Smooth muscle cell (in vitro differentiated cells): Measurements from ENCODE around the gene ARHGAP26. TPM values are rescaled to one million over a fixed set of nuclear protein-coding genes. Genes with fewer than 3 reads are reported as not detected.

Experiments used
- DNase-seq: peaks from one replicate; lab custom pipeline; 2025; ENCODE audit not compliant: unreplicated experiment; lab: John Stamatoyannopoulos, UW
- H2AFZ ChIP-seq: fragments of 200-600 bp; sonication (generic); 2 replicates; pipeline ENCODE4 v1.6.0; 2016; ENCODE audit warnings: antibody characterized with exemption, low read depth, mild to moderate bottlenecking
- H3F3A ChIP-seq: fragments of 200-600 bp; sonication (generic); 2 replicates; pipeline ENCODE4 v1.6.0; 2017; ENCODE audit warnings: antibody characterized with exemption, low read depth
- H3K27ac ChIP-seq: fragments of 200-600 bp; sonication (generic); 2 replicates; pipeline ENCODE4 v1.5.1; 2016; ENCODE audit warnings: low read depth, mild to moderate bottlenecking
- H3K27me3 ChIP-seq: fragments of 200-600 bp; sonication (generic); 2 replicates; pipeline ENCODE4 v1.6.1; 2016; ENCODE audit warnings: low read depth, mild to moderate bottlenecking
- H3K36me3 ChIP-seq: fragments of 200-600 bp; sonication (generic); 2 replicates; pipeline ENCODE4 v1.5.1; 2016; ENCODE audit warnings: low read depth
- H3K4me1 ChIP-seq: fragments of 200-600 bp; sonication (generic); 2 replicates; pipeline ENCODE4 v1.5.1; 2016; ENCODE audit warnings: low read depth
- H3K4me2 ChIP-seq: fragments of 200-600 bp; sonication (generic); 2 replicates; pipeline ENCODE4 v1.6.0; 2016; ENCODE audit warnings: mild to moderate bottlenecking
- H3K4me3 ChIP-seq: fragments of 200-600 bp; sonication (generic); 2 replicates; pipeline ENCODE4 v1.5.1; 2016; ENCODE audit warnings: mild to moderate bottlenecking
- H3K79me2 ChIP-seq: fragments of 200-600 bp; sonication (generic); 2 replicates; pipeline ENCODE4 v1.6.0; 2016; ENCODE audit warnings: low read depth, mild to moderate bottlenecking
- H3K9ac ChIP-seq: fragments of 200-600 bp; sonication (generic); 2 replicates; pipeline ENCODE4 v1.6.0; 2016; ENCODE audit warnings: low read depth
- H3K9me3 ChIP-seq: fragments of 200-600 bp; sonication (generic); replicated peaks from 2 replicates; pipeline ENCODE4 v1.5.1; 2016; ENCODE audit warnings: low read depth
- H4K20me1 ChIP-seq: fragments of 200-600 bp; sonication (generic); 2 replicates; pipeline ENCODE4 v1.6.0; 2016; ENCODE audit warnings: low read depth
- WGBS: methylation state at CpG from one replicate; pipeline ENCODE4 v1.1.7; 2016; ENCODE audit warnings: low lambda C conversion rate; 5-methylcytosine and 5-hydroxymethylcytosine counted together
- polyA plus RNA-seq: library from polyadenylated mRNA; unstranded; fragments of >200 nt; fragmentation: Nextera tagmentation; extraction: Ambion mirVana; gene quantifications from 2 replicates; pipeline ENCODE4 v1.2.1, GENCODE V29; 2016
- total RNA-seq: library from RNA; depleted of rRNA; stranded (reverse); fragments of >200 nt; gene quantifications from 2 replicates; pipeline ENCODE4 v1.2.3, GENCODE V29; 2014
- TF ChIP-seq, protein P1 (sequence below): fragments of 200-600 bp; sonication (generic); IDR thresholded peaks from 2 replicates; pipeline ENCODE4 v1.5.1; 2017; ENCODE audit warnings: borderline replicate concordance, mild to moderate bottlenecking, antibody characterized with exemption; ENCODE audit not compliant: insufficient read depth, poor library complexity, severe bottlenecking

Gene ARHGAP26
- total and polyA plus RNA-seq, 2 experiments from 2014 or later, result 2.2 to 5.1 TPM

DNA sequence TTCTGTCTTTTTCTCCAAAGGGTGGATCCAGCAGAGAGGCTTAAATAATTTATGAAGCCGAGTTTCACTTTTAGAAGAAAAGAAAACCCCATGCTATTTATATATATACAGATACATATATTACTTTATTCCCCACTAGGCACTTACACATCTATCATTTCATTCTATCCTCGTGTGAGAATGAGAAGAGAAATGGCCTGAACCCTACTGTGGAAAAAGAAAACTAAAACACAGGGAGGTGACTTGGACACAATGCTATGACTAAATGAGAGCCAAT is 438.1 kb downstream of the ARHGAP26 start:
- DNase-seq, result no peak
- no peaks in the 10 kb centered on the region for H3K36me3 ChIP-seq
- H3K4me2 ChIP-seq, result peak overlapping the region; percentile 22
- H3K79me2 ChIP-seq, result no peaks in the 10 kb centered on the region
- H3K4me3 ChIP-seq, result no peak overlapping the region
- H3K27ac ChIP-seq, result no peak overlapping the region
- H3K4me1 ChIP-seq, result no peaks in the 10 kb centered on the region
- H3K9ac ChIP-seq, result no peak overlapping the region
- 93% methylated on average over 2 of the region's 2 CpGs for WGBS
- H3K27me3 ChIP-seq, result no peaks in the 10 kb centered on the region
- no peak overlapping the region for H2AFZ ChIP-seq
- TF ChIP-seq, protein P1, sequence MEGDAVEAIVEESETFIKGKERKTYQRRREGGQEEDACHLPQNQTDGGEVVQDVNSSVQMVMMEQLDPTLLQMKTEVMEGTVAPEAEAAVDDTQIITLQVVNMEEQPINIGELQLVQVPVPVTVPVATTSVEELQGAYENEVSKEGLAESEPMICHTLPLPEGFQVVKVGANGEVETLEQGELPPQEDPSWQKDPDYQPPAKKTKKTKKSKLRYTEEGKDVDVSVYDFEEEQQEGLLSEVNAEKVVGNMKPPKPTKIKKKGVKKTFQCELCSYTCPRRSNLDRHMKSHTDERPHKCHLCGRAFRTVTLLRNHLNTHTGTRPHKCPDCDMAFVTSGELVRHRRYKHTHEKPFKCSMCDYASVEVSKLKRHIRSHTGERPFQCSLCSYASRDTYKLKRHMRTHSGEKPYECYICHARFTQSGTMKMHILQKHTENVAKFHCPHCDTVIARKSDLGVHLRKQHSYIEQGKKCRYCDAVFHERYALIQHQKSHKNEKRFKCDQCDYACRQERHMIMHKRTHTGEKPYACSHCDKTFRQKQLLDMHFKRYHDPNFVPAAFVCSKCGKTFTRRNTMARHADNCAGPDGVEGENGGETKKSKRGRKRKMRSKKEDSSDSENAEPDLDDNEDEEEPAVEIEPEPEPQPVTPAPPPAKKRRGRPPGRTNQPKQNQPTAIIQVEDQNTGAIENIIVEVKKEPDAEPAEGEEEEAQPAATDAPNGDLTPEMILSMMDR, result no peak
- no peaks in the 10 kb centered on the region for H3K9me3 ChIP-seq
- H3F3A ChIP-seq, result no peaks in the 10 kb centered on the region
- H4K20me1 ChIP-seq, result no peaks in the 10 kb centered on the region

DNA sequence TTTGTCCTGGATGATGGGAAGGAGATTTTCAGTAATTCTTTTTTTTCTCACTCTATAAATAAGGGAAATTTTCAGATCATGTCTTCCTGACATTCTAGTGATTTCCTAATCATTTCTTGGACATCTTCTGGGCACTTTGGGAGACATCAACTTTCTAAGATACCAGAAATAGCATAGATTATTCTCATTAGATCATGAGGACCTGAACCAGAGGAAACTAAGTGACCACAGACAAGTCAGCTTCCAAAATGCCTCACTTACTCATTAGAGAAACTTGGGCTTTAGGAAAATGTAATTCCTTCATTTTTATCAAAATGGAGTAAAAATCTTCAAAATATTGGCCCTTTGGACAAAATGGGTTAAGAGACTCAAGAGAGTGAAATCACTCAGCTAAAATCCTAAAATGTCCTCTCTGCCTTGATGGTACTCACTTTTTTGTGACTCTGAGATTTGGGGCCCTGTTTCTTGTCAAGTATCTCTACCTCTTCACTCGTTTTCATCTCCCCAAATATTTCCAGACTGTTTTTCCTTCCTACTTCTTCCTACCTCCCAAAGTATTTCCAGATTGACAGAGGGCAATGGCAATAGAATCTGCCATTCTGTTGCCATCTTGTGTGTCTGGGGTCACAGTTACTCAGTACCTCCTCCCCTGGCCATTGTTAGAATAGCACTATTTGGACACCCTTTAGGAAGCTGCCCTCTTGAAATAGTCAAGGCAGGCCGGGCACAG is 438.8 kb downstream of the ARHGAP26 start:
- Histone ChIP-seq H3K4me2 (no peak overlapping the region), H3K27me3 (no peaks in the 10 kb centered on the region), H3K9ac (no peak overlapping the region), H3K27ac (no peak overlapping the region), H3F3A (peaks cover under 1% of the 10 kb centered on the region), H3K4me3 (no peak overlapping the region), H3K9me3 (no peaks in the 10 kb centered on the region), H2AFZ (no peak overlapping the region), H3K79me2 (no peaks in the 10 kb centered on the region), H3K4me1 (peaks cover 4% of the 10 kb centered on the region), H4K20me1 (no peaks in the 10 kb centered on the region), H3K36me3 (no peaks in the 10 kb centered on the region)
- DNase-seq, result no peak
- 92% methylated on average over 2 of the region's 2 CpGs for WGBS
- TF ChIP-seq, protein P1, result peak; percentile 16

DNA sequence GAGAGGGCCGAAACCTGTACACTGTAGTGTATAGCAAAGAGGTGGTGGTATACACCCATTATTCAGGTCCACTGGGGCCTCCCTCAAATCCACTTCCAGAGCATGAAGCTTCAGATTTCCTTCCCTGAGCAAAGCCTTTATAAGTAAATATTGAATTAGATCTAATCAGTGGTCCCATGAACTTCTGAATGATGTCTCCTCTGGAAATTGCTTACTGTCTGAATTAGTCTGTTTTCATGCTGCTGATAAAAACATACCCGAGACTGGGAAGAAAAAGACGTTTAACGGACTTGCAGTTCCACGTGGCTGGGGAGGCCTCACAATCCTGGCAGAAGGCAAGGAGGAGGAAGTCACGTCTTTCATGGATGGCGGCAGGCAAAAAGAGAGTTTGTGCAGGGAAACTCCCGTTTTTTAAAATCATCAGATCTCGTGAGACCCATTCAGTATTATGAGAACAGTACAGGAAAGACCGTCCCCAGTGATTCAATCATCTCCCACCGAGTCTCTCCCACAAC is 439.8 kb downstream of the ARHGAP26 start:
- H3K27me3 ChIP-seq, result no peaks in the 10 kb centered on the region
- peaks cover 6% of the 10 kb centered on the region for H3F3A ChIP-seq
- no peak overlapping the region for H3K4me3 ChIP-seq
- H3K27ac ChIP-seq, result no peak overlapping the region
- no peak overlapping the region for H3K9ac ChIP-seq
- WGBS, result 80% methylated on average over 11 of the region's 11 CpGs
- no peaks in the 10 kb centered on the region for H4K20me1 ChIP-seq
- no peaks in the 10 kb centered on the region for H3K36me3 ChIP-seq
- no peak for DNase-seq
- H3K79me2 ChIP-seq, result no peaks in the 10 kb centered on the region
- H3K4me2 ChIP-seq, result no peak overlapping the region
- H2AFZ ChIP-seq, result no peak overlapping the region
- H3K9me3 ChIP-seq, result no peaks in the 10 kb centered on the region
- H3K4me1 ChIP-seq, result peaks cover 14% of the 10 kb centered on the region
- TF ChIP-seq, protein P1, result no peak

DNA sequence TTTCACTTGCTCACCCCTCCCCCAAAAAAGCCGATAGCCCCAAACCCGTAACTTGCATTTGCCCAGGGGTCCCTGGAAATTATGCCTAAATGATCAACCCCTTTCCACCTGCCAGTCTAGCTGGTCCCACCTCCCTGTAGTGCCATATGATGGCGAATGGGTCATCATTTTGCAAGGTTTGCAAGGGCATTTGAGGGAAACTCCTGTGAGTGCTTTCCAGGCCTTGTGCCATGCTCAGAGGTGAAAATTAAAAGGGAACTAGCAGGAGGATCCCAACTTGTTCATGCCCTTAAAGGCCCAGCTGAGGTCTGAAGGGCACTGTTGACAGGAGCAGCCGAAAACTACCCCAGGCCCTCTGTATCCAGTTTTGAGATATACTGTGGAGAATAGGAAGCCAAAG is 440.4 kb downstream of the ARHGAP26 start:
- DNase-seq, result no peak
- H3K4me2 ChIP-seq, result no peak overlapping the region
- no peaks in the 10 kb centered on the region for H3K36me3 ChIP-seq
- peaks cover 15% of the 10 kb centered on the region for H3K4me1 ChIP-seq
- no peaks in the 10 kb centered on the region for H4K20me1 ChIP-seq
- H2AFZ ChIP-seq, result no peak overlapping the region
- H3K79me2 ChIP-seq, result no peaks in the 10 kb centered on the region
- TF ChIP-seq, protein P1, result no peak
- 96% methylated on average over 4 of the region's 4 CpGs for WGBS
- H3K27ac ChIP-seq, result no peak overlapping the region
- H3K27me3 ChIP-seq, result no peaks in the 10 kb centered on the region
- no peaks in the 10 kb centered on the region for H3K9me3 ChIP-seq
- H3F3A ChIP-seq, result peaks cover 6% of the 10 kb centered on the region
- H3K9ac ChIP-seq, result no peak overlapping the region
- H3K4me3 ChIP-seq, result no peak overlapping the region
